ENCODE data around the gene ZBTB7C.

ZBTB7C gene

DNA sequence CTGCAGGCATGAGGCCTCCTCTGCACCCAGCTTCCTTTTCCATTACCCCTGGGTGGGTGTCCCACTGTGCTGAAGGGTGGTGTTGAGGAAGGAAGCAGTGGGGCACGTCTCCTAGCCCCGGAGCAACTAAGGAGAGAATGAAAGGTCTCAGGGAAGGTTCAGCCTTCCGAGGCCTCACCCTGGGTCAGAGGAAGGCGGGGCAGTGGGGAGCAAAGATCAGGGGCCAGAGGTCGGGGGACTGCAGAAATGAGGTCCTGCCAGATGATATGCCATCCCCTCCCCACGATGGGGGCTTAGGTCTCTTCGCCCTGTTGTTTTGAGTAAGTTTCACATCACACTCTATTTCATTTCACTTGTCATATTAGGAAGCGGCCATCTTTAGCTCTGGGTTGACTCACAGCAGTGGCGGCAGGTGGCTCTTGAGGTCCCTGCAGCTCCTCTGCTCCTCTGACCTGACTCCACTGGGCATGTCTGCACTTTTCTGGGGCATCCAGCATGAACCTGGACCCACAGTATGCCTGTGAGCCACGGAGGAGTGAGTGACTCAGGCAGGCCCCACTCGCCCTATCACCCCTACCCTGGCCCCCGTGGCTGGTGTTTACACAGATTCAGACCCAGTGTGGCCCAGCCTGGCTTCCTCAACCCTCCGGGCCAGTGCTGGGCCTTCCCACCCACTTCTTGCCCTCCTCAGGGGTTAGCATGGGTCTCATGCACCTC, 325.0 kb downstream of the ZBTB7C start:
- DNase-seq (ENCODE audit: low read depth) = no peak

DNA sequence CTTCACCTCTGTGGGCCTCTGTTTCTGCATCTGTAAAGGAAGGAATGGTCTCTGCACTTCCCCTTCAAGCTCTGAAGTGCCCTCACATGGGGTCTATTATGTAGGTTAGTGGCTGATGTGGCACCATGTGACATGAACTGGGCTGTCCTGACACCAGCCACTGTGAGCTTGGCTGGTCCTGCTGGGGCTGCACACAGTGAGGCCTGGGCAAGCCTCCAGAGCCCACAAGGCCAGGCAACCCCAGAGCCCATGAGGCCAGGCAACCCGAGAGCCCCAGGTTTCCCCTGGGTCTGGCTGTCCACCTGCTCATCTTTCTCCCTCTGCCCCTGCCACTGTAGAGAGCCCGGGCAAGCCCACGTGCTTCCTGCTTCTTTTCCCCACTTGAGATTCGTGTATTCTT, 328.6 kb downstream of the ZBTB7C start:
- no peak for DNase-seq (ENCODE audit: low read depth)

DNA sequence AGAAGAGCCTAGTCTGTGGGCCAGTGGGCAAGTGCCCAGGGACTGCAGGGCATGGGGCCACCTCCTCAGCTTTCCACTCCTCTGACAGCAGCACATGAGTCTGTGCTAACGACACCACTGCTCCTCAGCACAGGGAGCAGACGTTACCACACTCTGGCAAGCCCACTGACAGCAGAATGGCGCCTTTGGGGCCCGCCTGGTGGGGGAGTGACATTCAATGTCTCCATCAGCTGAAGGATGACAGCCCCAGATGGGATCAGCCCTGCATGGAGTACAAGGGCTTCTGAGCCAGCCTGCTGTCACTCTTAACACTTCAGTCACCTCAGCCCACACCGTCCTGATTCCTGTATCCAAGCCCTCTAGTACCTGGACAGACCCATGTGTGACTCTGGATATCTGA, 329.3 kb downstream of the ZBTB7C start:
- no peak for DNase-seq (ENCODE audit: low read depth)

DNA sequence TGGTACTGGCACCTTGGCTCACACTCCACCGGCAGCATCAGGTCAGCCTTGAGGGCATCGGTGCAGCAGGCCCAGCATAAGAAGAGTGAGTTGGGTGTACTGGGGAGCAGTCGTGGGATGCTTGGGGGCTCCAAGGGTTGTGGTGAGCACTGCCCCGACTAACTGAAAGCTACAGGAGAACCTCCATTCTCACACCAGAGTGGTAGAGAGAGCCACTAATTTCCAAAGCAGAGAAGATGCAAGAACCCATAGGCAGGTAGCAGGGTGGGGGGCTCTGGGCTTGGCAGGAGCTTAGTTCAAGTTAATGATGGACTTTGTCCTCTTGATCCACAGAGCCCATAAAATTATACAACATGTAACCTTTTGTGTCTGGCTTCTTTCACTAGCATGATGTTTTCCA, 330.7 kb downstream of the ZBTB7C start:
- DNase-seq (ENCODE audit: low read depth) = no peak

DNA sequence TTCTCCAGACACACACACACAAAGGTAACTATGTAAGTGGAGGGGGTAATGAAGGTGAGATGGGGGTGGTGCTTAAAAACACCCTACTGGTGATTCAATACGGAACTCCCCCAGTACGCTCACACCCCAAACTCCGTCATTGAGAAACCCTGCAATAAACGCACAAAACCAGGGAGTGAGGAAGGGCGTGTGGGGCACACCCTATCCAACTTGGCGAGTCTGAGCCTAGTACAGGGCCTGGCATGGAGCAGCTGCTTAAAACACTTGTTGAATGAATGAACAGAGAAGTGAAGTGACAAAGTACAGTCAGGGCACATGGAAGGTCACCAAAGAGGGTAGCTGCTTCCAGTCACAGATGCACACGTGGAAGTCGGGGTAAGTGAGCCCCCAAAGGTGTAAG, 331.9 kb downstream of the ZBTB7C start:
- DNase-seq (ENCODE audit: low read depth) = no peak

DNA sequence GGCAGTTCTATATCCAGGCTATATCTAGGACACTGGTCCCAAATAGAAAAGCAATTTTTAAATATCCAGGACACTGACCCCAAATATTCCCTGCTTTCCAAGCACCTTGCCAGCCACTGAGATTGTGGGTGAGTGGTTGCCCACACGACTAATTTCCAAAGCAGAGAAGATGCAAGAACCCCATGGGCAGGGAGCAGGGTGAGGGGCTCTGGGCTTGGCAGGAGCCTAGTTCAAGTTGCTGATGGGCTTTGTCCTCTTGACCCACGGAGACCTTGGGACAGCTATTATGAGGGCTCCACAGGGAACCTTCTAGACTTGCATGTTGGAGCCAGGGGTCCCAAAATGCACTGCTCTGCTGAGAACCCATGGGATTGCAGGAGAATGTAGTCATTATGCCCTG, 332.7 kb downstream of the ZBTB7C start:
- DNase-seq (ENCODE audit: low read depth) = no peak

DNA sequence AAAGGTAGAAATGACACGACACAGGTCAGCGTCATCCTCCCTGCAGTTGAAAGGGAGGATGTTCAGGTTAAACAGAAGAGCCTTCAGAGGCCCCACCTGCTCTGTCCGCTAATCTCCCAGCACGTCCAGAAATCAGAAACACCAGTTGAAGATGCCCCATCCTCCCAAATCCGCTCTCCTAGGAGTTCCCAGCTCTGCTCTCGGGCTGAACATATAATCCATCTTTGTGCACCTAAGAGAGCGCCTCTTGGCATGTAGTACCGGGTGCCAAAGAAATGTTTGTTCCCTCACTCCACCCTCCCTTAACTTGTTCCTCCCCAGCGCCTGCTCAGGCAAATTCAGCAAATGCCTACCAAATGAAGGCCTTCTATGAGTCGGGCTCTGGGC, 333.5 kb downstream of the ZBTB7C start:
- no peak for DNase-seq (ENCODE audit: low read depth)

DNA sequence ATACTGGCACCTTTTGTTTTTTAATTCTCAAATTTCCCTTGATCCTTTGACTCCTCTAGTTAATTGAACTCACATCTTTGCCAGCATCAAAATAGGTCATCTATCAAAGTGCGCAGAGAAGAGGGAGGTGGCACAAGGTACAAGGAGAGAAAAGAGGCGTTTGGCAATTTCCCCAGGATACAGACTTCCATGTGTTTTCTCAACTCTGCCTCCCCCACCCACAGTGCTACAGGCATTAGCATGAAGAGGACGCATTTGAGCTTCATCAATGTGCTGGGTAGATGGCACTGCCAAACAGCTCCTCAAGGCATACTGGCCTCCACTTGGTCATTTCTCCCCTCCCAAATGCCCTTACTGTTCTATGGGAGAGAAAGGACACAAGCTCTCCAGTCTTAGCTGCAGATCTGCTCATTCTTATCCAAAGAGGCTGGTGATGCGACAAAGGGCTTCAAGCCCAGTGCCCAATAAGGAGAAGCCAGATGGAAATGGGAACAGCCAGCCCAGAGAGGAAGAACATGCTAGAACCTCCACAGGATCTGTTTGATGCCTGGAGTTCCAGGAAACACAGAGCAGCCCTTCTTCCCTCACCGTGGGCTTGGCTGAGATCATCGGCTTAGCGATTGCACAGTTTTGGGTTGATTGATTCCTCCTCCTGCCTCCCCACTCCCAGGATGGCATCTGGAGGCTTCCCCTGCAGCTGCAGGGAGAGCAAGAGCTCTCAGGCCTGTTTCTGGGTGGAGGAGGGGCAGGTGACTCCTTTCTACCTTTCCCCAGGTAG, 334.1 kb downstream of the ZBTB7C start:
- no peak for DNase-seq (ENCODE audit: low read depth)

DNA sequence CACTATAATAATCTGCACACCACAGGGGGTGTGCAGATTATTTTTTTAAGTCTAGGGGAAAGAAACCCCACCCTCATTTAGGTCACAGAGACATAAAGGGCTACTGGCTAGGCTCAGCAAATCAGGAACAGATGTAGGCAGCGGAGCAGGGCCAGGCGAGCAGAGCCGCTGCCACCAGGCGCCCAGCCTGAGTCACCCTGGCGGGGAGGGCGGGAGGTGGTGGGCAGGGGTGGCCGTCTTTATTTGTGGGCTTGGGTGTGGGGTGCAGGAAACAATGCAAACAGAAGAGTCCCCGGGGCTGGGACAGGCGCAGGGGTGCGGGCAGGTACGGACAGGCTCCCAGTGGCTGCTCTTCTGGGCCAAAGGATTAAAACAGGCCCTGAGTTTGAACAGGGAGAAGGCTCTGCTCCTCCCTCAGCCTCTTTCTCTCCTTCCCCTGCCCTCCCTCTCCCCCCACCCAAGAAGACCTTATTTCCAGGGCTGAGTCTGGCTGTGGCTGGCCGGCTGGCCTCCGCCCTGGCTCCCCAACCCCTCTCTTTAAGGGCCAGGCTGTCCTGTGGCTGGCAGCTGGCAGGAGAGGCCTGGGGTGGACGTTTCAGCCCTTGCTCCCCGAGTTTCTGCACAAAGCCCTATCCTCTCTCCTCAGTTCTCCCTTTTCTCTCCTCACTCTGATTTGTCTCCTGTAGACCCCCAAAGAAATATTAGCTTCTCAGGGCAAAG, 335.8 kb downstream of the ZBTB7C start:
- no peak for DNase-seq (ENCODE audit: low read depth)

DNA sequence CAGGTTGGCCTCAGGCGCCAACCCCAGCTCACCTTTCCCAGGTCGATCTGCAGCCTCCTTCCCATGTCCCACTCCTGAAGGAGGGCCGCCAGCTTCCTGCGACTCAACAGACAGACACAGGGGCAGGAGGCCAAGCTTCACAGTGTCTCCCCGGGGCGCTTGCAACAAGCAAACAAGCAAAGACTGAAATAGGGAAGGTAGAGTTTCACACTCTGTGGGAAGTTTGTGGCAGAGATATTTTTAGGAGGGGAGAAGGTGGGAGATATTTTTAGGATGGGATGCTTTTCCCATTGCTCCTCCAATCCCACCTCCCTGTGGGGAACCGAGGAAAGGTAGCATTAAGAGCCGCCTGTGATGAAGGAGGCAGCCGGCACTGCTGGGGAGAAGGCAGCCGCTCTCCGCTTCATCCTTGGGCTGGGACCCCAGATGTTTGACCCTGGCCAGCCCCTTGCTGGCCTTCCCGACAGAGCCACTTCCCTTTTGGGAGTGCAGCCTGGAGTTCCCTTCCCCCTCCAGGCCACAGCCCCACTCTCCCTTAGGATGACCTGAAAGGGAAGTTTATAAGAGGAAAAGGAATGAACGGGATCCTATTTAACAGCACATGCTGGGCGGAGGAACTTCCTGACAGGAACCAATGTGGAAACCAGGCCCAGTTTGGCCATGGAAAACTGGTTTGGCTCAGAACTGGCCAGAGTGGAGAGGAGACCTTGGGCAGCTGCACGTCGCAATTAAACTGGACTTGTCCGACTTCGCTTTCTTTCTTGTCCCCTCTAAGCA, 336.6 kb downstream of the ZBTB7C start:
- DNase-seq (ENCODE audit: low read depth) = no peak

DNA sequence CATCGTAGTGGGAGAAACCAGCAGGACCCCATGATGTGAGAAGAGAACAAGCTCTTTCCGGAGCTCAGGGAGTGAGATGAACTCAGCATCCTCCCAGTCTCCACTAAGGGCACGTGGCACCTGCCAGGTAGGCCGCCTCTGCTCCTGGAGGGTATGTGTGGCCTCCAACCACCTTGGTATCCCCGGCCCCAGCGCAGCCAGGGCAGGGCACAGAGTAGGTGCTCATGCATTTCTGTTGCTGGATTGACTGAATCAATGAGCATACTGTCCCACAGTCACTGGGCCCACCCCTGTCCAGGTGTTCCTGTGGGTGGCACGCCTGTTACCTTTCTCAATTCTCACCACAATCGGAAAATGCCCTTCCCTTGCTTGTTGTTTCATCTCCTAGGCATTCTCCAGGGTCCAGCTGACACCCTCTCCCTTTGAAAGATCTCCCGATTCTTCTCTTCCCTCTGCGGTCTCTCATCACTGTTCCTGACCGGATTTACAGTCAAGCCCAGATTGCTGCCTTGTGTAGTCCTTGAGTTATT, 340.2 kb downstream of the ZBTB7C start:
- no peak for DNase-seq (ENCODE audit: low read depth)

DNA sequence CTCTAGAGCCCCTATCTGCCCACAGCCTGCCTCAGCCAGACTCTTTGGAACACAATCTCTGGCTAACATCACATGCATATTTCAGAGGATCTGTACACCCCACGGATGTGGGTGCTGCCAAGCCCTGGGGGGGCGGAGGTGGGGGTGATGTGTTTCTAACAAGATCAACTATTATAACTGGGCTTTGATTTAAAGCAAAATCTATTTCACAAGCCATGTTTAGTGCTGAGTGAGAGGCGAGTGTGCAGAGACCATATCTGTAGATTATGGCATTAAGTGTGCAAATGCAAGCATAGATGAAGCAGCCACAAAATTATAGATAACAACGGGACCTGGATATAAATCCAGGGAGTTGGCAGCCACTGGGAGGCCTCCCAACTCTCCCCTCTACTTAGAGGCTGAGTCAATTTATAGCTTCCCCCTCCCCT, 342.9 kb downstream of the ZBTB7C start:
- DNase-seq (ENCODE audit: low read depth) = peak; percentile 65

DNA sequence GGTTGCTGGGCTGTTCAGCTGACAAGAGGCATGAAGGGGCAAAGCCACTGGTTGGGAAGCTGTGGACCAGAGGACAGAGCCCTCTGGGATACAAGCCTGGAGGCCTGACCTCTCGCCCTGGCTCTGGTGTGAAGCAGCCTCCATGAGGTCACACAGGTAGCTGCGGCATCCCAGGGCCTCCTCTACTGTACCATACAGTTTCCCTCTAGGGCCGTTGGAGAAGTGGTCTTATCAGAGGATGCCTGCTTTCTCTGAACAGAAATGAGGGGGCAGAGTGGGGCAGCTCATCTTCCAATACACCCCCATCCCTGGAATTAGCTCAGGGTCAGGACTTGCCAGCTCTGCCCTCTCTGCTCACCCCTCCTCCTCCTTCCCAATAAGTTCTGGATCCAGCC, 343.6 kb downstream of the ZBTB7C start:
- no peak for DNase-seq (ENCODE audit: low read depth)

DNA sequence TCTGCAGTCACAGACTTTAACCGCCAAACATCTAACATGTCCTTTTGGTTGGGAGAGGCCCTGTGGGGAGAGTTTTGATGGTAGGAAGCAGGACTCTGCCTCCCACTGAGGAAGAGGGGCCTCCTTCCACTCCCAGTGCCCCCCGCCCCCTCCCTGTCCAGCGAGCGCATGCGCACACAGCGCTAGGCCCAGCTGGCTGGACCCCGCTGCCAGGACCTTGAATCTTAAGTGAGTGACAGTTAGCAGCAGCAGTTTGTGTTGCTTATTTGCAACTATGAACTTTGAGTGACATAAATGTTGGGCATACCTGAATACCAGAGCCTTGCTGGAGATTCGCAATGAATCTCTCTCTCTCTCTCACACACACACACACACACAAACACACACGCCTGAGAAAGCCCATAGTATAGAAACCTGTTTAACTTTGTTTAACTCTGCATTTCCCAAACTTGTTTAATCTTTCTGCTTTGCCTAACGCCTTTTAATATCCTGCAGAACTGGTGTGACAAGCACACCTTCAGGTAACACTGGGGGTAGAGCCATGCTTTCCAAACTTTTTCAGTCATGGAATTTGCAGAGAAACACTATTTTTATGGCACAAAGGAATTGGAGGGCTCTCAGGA, 344.1 kb downstream of the ZBTB7C start:
- no peak for DNase-seq (ENCODE audit: low read depth)

DNA sequence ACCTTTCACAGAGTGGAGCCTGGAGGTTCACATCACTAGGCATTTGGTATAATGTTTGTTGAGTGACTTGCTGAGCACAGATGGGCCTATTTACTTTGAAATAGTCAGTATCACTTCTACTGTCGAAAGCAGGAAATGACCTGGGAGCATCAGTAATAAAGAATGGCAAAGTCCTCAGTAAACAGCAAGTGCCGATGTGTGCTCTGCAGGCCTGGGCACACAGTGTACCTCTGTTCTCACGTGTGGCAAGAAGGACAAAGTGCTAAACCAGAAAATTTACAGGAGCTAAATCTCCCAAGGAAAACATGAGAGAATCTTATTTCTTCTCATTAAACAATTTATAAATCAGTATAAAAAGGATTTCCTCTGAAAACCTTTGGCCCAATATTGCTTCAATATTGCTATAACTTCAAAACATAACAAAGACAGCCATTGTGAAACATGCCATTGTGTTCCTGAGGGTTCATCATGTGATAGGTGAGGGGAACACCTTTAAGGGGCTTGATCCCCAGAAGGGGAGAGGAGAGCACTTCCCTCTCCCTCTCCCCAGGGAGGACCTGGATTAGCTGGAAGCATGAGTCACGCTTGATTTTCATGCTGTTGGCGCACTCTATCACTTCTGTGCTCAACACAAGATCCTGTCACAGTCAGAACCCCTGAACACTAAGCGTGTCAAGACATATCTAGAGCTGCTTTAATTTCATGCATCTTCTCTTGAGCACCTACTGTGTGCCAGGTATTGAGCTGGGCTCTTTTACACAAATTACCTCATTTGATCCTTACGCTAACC, 347.2 kb downstream of the ZBTB7C start:
- DNase-seq (ENCODE audit: low read depth) = peak; percentile 34

DNA sequence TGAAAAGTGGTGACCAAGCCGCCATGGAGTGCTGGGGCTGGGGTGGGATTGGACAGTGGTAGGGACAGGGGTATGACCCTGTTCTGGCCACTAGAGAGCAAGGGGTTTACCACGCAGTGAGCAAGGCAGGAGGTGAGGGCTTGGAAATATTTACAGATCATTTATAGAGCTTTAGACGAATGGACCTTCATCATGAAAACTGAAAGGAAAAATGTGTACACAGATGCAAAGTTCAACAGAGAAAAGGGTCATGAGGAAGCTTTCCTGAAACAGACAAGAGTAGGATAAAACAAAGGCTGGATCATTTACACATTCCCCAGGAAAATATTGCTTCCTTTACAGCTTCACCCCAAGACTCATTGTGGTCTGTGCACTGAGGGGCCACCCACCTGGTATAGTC, 348.2 kb downstream of the ZBTB7C start:
- DNase-seq (ENCODE audit: low read depth) = no peak

DNA sequence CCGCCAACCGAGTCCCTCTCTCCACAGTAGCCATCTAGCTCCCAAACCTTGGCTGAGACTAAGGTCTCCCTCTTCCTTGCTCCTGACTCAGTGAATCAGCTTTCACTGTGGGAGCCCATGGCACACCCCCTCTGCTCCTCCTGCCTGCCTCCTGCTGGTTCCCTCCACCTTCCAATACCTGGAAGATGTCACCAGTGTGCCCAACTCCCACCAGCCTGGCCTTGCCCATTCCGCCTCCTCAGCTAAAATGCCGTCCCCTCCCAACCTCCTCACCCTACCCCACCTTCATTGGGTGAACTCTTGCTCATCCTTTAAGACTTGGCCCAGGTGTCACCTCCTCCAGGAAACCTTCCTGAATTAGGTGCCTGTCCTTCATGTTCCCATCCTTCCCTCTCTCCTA, 348.8 kb downstream of the ZBTB7C start:
- DNase-seq (ENCODE audit: low read depth) = no peak

DNA sequence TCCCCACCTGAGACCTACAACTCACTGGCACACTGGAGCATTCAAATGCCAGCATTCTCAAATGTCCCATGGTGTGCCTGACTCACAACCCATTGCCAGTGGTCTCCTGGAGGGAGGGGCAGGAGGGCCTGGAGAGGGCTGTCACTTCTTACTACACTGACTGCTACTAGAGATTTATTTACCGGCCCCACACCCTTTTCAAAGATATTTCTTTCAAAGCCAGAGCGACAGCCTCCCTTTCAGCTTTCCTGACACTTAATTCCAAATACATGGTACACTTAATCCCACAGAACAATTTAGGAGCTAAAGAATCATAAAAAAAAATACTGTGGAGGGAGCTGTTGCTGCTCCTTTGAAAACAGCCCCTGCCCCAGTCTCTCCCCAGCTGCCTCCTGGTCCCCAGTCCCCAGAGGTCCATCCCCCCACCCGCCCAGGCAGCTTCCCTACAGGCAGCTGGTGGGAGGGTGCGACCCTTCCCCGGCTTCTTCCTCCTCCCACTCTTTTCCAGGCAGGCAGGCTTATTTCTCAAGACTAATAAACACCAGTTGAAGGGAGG, 349.6 kb downstream of the ZBTB7C start:
- DNase-seq (ENCODE audit: low read depth) = peak; percentile 43

DNA sequence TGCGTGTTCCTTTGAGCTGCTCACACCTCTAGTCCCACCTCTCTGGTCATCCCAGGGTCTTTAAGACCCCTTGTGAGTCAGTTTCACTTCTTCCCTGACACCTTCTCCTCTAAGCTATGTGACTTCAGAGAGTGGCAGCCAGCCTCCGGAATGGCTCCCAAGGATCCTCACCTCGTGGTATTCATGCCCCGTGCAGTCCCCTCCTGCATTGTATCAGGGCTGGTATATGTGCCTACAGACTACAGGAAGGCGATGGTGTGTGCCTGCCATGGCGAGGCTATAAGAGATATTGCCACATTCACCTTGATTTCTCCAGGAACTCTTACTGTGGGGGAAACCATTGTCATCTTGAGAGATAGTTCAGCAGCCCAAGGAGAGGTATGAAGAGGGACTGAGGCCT, 350.7 kb downstream of the ZBTB7C start:
- DNase-seq (ENCODE audit: low read depth) = no peak

DNA sequence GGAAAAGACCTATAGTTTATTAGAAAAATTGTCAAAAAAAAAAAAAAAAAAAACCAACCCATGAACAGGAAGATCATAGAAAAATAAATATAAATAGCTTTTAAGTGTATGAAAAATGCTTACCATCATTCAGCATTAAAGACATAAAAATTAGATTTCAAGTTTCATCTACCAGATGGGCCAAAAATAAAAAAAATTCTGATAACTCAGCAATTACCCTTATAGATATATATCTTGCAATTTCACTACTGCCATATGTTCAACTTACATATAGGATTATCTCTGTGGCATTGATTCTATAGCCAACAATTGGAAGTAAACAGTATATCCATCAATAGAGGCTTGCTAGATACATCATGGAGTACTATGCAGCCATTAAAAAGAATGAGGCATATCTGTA, 352.2 kb downstream of the ZBTB7C start:
- no peak for DNase-seq (ENCODE audit: low read depth)

All from amniotic epithelial cell (primary cell).